Keratinocyte (primary cell): ENCODE measurements around the gene OR14I1. TPM values are rescaled to one million over a fixed set of nuclear protein-coding genes. Genes with fewer than 3 reads are reported as not detected.

Source experiments
- DNase-seq: peaks from one replicate; pipeline ENCODE4 v3.0.0-alpha.2; 2011; ENCODE audit warnings: low read depth, missing footprints, low spot score
- FAIRE-seq: peaks from 2 replicates; lab custom pipeline; 2011; peaks lifted over from hg19 to GRCh38; lab: Jason Lieb, UNC
- H2AFZ ChIP-seq: 2 replicates; pipeline ENCODE4 v1.6.0; 2012; ENCODE audit warnings: low read length, control low read depth, inconsistent platforms; ENCODE audit not compliant: control insufficient read depth
- H3K27ac ChIP-seq: 2 replicates; pipeline ENCODE4 v1.5.1; 2011; ENCODE audit warnings: low read length; ENCODE audit not compliant: control insufficient read depth, insufficient read depth
- H3K27me3 ChIP-seq: 3 replicates; pipeline ENCODE4 v1.6.0; 2011; ENCODE audit warnings: low read length; ENCODE audit not compliant: control insufficient read depth, insufficient read depth; ENCODE audit errors: extremely low read depth
- H3K36me3 ChIP-seq, 2 experiments: 2 replicates in 1 of 2; 3 replicates in 1 of 2; pipeline ENCODE4 v1.5.1; 2011; ENCODE audit warnings: low read length in 2 of 2, mild to moderate bottlenecking in 1 of 2; ENCODE audit not compliant: control insufficient read depth in 2 of 2, insufficient read depth in 2 of 2; ENCODE audit errors: extremely low read depth in 1 of 2
- H3K4me1 ChIP-seq: 3 replicates; pipeline ENCODE4 v1.5.1; 2011; ENCODE audit warnings: low read length; ENCODE audit not compliant: control insufficient read depth, insufficient read depth; ENCODE audit errors: extremely low read depth
- H3K4me2 ChIP-seq: 3 replicates; pipeline ENCODE4 v1.6.0; 2011; ENCODE audit warnings: low read depth, low read length; ENCODE audit not compliant: control insufficient read depth, insufficient read depth; ENCODE audit errors: extremely low read depth
- H3K4me3 ChIP-seq, 3 experiments: fragments of 200-600 bp in 1 of 3; sonication (generic) in 1 of 3; 2 replicates in 2 of 3; 3 replicates in 1 of 3; pipeline ENCODE4 v1.5.1; 2011 to 2016; ENCODE audit warnings: low read length in 3 of 3, mild to moderate bottlenecking in 3 of 3, control low read depth in 2 of 3, inconsistent platforms in 1 of 3, low read depth in 1 of 3, mixed read lengths in 1 of 3, mixed run types in 1 of 3, moderate library complexity in 1 of 3; ENCODE audit not compliant: control insufficient read depth in 2 of 3, insufficient read depth in 2 of 3; ENCODE audit errors: extremely low read depth in 1 of 3
- H3K79me2 ChIP-seq: 2 replicates; pipeline ENCODE4 v1.6.0; 2012; ENCODE audit warnings: low read length; ENCODE audit not compliant: control insufficient read depth, insufficient read depth
- H3K9ac ChIP-seq: 3 replicates; pipeline ENCODE4 v1.6.0; 2011; ENCODE audit warnings: low read length; ENCODE audit not compliant: control insufficient read depth, insufficient read depth; ENCODE audit errors: extremely low read depth
- H3K9me1 ChIP-seq: 3 replicates; pipeline ENCODE4 v1.6.0; 2011; ENCODE audit warnings: low read length; ENCODE audit not compliant: control insufficient read depth, insufficient read depth; ENCODE audit errors: extremely low read depth
- H3K9me3 ChIP-seq: 2 replicates; pipeline ENCODE4 v1.5.1; 2012; ENCODE audit warnings: low read depth, low read length; ENCODE audit not compliant: control insufficient read depth
- H4K20me1 ChIP-seq: 3 replicates; pipeline ENCODE4 v1.6.0; 2011; ENCODE audit warnings: low read length; ENCODE audit not compliant: control insufficient read depth, insufficient read depth; ENCODE audit errors: extremely low read depth
- CTCF ChIP-seq, 3 experiments: IDR thresholded peaks in 1 of 3; conservative IDR thresholded peaks in 1 of 3; optimal IDR thresholded peaks in 1 of 3; 2 replicates in 2 of 3; 3 replicates in 1 of 3; pipeline versions ENCODE3 to v1.5.1; 2011; ENCODE audit warnings: low read length in 3 of 3, mild to moderate bottlenecking in 3 of 3, moderate library complexity in 2 of 3, control low read depth in 1 of 3, inconsistent platforms in 1 of 3; ENCODE audit not compliant: insufficient read depth in 2 of 3; ENCODE audit errors: extremely low read depth in 1 of 3
- EZH2 ChIP-seq: IDR thresholded peaks from one replicate; pipeline ENCODE4 v1.6.1; 2012; ENCODE audit warnings: inconsistent platforms, mild to moderate bottlenecking, low read length, moderate library complexity
- dilution Hi-C: fragments of 300-500 bp; cut with MboI; formaldehyde crosslinking; loops from one replicate; pipeline ENCODE4 v1.7.0; 2020; ENCODE audit warnings: low sequenced_read_pairs; ENCODE audit not compliant: extremely low pct_ligation_motif_present
- polyA plus RNA-seq, 5 experiments: library from polyadenylated mRNA; depleted of rRNA in 3 of 5; stranded (reverse) in 3 of 5; stranded (forward) in 1 of 5; unstranded in 1 of 5; fragments of >200 nt; gene quantifications; 1 replicate in 1 of 5; 2 replicates in 3 of 5; 3 replicates in 1 of 5; pipeline versions ENCODE4 v1.2.1 to v1.2.3, GENCODE V29; 2011 to 2012; ENCODE audit warnings: missing spikeins in 2 of 5, low read depth in 1 of 5, low replicate concordance in 1 of 5

The OR14I1 gene
- polyA plus RNA-seq, 1 donor (not counting 4 experiments of a cell fraction or from before 2014, with no cell fraction given): not detected

GRCh38 chr1:248737457-248737856 is 34.9 kb upstream of the OR14I1 start:
- no peak for FAIRE-seq
- Histone ChIP-seq H3K9ac (no peak overlapping the region), H3K79me2 (no peaks in the 10 kb centered on the region), H2AFZ (no peak overlapping the region), H3K27me3 (no peaks in the 10 kb centered on the region), H3K4me3 (no peak overlapping the region), H3K9me1 (no peaks in the 10 kb centered on the region), H3K4me1 (no peaks in the 10 kb centered on the region), H3K4me2 (no peak overlapping the region), H3K36me3 (no peaks in the 10 kb centered on the region), H3K9me3 (no peaks in the 10 kb centered on the region), H4K20me1 (no peaks in the 10 kb centered on the region), H3K27ac (no peak overlapping the region)
- dilution Hi-C loops: no loop called here
- TF ChIP-seq EZH2 (no peak), CTCF (optimal IDR thresholded peaks at IDR 0.05 in 1 of 3, IDR thresholded peaks at IDR 0.05 in 1 of 3, conservative IDR thresholded peaks at IDR 0.05 in 1 of 3; ENCODE audit: extremely low read depth in 1 of 3, insufficient read depth in 2 of 3, low read length in 3 of 3) (no peak)
- DNase-seq: no peak

GRCh38 chr1:248736977-248737376 is 34.4 kb upstream of the OR14I1 start:
- no peak overlapping the region for H3K9ac ChIP-seq
- no peak overlapping the region for H3K4me2 ChIP-seq
- H3K79me2 ChIP-seq: no peaks in the 10 kb centered on the region
- H3K27me3 ChIP-seq: no peaks in the 10 kb centered on the region
- H3K9me1 ChIP-seq: no peaks in the 10 kb centered on the region
- no peak overlapping the region for H3K4me3 ChIP-seq
- H3K27ac ChIP-seq: no peak overlapping the region
- H2AFZ ChIP-seq: no peak overlapping the region
- TF ChIP-seq EZH2 (no peak), CTCF (optimal IDR thresholded peaks at IDR 0.05 in 1 of 3, IDR thresholded peaks at IDR 0.05 in 1 of 3, conservative IDR thresholded peaks at IDR 0.05 in 1 of 3; ENCODE audit: extremely low read depth in 1 of 3, insufficient read depth in 2 of 3, low read length in 3 of 3) (no peak)
- no peak for DNase-seq
- dilution Hi-C loops: no loop called here
- H4K20me1 ChIP-seq: no peaks in the 10 kb centered on the region
- no peak for FAIRE-seq
- no peaks in the 10 kb centered on the region for H3K4me1 ChIP-seq
- H3K9me3 ChIP-seq: no peaks in the 10 kb centered on the region
- H3K36me3 ChIP-seq: no peaks in the 10 kb centered on the region
